ENCODE measurements around the gene CD79B. TPM values are rescaled to one million over a fixed set of nuclear protein-coding genes. Genes with fewer than 3 reads are reported as not detected.

The CD79B gene
- total and polyA plus RNA-seq, 2 of the 13 experiments (the other 11 are each of a cell fraction or from before 2014, with no cell fraction given) = not detected

GRCh38 chr17:63966646-63967264 is 34.6 kb upstream of the CD79B start:
- TF ChIP-seq RBM39 (IDR thresholded peaks at IDR 0.05; ENCODE audit: low read depth, low read length, poor library complexity, severe bottlenecking) (no peak), KDM5B (CRISPR knock-in tag; IDR thresholded peaks at IDR 0.05; ENCODE audit: borderline replicate concordance) (no peak), ZNF318 (CRISPR knock-in tag; IDR thresholded peaks at IDR 0.05) (no peak), ZNF513 (CRISPR knock-in tag; conservative IDR thresholded peaks at IDR 0.05) (no peak), FOXP1 (IDR thresholded peaks at IDR 0.05) (no peak), FOXP1 (CRISPR knock-in tag; IDR thresholded peaks at IDR 0.05) (no peak)

More at GRCh38 chr17:63966646-63967264, 34.6 kb upstream of the CD79B start:
- DNase-seq (ENCODE audit: low spot score) (no peak), FAIRE-seq (no peak), ATAC-seq (no peak)
- H3K79me2 ChIP-seq (ENCODE audit: insufficient read depth, low read length) = no peaks in the 10 kb centered on the region
- 19% methylated on average over 11 of the region's 11 CpGs for WGBS (ENCODE audit: low lambda C conversion rate)
- no peaks in the 10 kb centered on the region; the same call in 1 of the 2 replicates for H4K20me1 ChIP-seq (ENCODE audit: insufficient read depth, low read length)
- no peak overlapping the region for H2AFZ ChIP-seq (ENCODE audit: low read length)
- intact Hi-C loops (cut with micrococcal nuclease; ENCODE audit: unreplicated experiment) (no loop called here), in situ Hi-C loops (cut with HindIII; ENCODE audit: extremely low pct_ligation_motif_present, low pct_unique_long_range_greater_than_20kb) (no loop called here)
- no peak overlapping the region for H3K27ac ChIP-seq (ENCODE audit: extremely low read length, insufficient read depth, low read length)
- POLR2A ChIA-PET = no interaction called here
- no peaks in the 10 kb centered on the region for H3K9me3 ChIP-seq (ENCODE audit: low read length)
- no peak overlapping the region for H3K4me2 ChIP-seq (ENCODE audit: low read depth, low read length)
- no peaks in the 10 kb centered on the region for H3K36me3 ChIP-seq (replicated peaks in 1 of 2; ENCODE audit: control insufficient read depth in 1 of 2, insufficient read depth in 2 of 2, low read length in 2 of 2)
- no peak overlapping the region for H3K4me3 ChIP-seq (replicated peaks in 1 of 3; ENCODE audit: insufficient read depth in 1 of 3, low read depth in 2 of 3, low read length in 3 of 3)
- H3K4me1 ChIP-seq (ENCODE audit: insufficient read depth, low read length) = peaks cover 11% of the 10 kb centered on the region
- CTCF ChIA-PET (ENCODE audit: low intra/inter-chr PET ratio, low total read pairs) = no interaction called here
- no peak overlapping the region for H3K9ac ChIP-seq (ENCODE audit: insufficient read depth, low read depth, low read length)
- peaks cover 5 to 27% of the 10 kb centered on the region in 2 experiments; a peak in 4 of 5 replicates for H3K27me3 ChIP-seq (ENCODE audit: control insufficient read depth in 1 of 2, insufficient read depth in 2 of 2, low read length in 2 of 2)
- no TSS peak for BruUV-seq (replicated peaks)
